ENCODE data around the gene FAM168B. TPM values are rescaled to one million over a fixed set of nuclear protein-coding genes. Genes with fewer than 3 reads are reported as not detected.

The FAM168B gene
- total RNA-seq, 4 donors from 2014 or later = 147 to 172 (median 157) TPM

GRCh38 chr2:131035112-131035825, 58.0 kb downstream of the FAM168B start:
- TF ChIP-seq POLR2A (IDR thresholded peaks at IDR 0.05) = no peak
- TF ChIP-seq, protein P1, sequence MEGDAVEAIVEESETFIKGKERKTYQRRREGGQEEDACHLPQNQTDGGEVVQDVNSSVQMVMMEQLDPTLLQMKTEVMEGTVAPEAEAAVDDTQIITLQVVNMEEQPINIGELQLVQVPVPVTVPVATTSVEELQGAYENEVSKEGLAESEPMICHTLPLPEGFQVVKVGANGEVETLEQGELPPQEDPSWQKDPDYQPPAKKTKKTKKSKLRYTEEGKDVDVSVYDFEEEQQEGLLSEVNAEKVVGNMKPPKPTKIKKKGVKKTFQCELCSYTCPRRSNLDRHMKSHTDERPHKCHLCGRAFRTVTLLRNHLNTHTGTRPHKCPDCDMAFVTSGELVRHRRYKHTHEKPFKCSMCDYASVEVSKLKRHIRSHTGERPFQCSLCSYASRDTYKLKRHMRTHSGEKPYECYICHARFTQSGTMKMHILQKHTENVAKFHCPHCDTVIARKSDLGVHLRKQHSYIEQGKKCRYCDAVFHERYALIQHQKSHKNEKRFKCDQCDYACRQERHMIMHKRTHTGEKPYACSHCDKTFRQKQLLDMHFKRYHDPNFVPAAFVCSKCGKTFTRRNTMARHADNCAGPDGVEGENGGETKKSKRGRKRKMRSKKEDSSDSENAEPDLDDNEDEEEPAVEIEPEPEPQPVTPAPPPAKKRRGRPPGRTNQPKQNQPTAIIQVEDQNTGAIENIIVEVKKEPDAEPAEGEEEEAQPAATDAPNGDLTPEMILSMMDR (IDR thresholded peaks at IDR 0.05 in 4 of 5, conservative IDR thresholded peaks at IDR 0.05 in 1 of 5) = no peak
- intact Hi-C loops (cut with DNase I; ENCODE audit: low total_unique reads) = no loop called here
- Histone ChIP-seq H3K36me3 (no peaks in the 10 kb centered on the region), H3K27me3 (no peaks in the 10 kb centered on the region), H3K4me1 (peaks cover 5 to 14% of the 10 kb centered on the region in 2 donors), H3K9me3 (no peaks in the 10 kb centered on the region), H3K27ac (peak overlapping the region in 1 of 4 donors; percentile 10), H3K4me3 (peak overlapping the region; percentile 43 to 50 (median 46))
- in situ Hi-C loops (cut with MboI; ENCODE audit: low sequenced_read_pairs in 4 of 4) = no loop called here
- DNase-seq = no peak
- ATAC-seq = peak; percentile 38 to 42

DNA sequence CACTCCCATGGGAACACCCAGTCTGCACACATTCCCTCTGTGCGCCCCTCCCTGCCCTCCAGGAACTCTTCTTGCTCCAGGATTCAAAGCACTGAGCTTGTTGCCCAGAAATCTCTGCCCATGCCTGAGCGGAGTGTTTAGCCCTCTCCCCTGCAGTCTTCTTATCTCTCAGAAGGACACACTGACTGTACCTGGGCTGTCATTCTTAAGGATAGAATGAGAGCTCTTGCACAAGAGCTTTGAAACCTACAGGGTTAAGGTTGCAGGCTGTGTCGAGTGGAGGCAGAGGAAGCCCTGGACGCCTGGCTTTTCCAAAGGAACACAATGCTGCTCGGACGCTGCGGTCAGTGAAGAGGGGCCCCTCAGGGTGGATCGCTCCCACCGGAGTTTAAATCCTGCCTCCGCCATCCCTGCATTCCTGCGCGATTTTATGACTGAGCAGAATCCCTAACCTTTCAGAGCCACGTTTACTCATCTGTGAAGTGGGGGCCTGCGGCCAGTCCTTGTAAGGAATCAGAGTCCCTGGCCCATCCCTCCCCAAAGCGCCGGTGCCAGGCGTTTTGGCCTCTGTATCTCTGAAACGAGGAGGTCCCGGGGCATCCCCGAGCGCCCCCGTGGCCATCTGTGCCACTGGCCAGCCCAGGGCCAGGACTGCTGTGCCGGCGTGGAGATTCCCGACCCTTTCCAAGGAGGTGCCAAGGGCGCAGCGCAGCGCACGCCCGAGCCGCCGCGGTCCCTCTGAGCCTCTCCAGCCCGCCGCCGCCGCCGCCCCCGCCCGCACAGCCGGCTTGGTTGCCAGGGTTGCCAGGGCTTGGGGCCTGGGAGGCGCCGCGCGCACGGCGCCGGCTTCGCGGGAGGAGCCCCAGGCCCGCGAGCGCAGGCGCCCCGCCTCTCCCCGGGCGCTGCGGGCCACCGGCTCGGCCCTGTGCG, 58.9 kb downstream of the FAM168B start:
- Histone ChIP-seq H3K4me1 (peaks cover 5 to 14% of the 10 kb centered on the region in 2 donors), H3K9me3 (no peaks in the 10 kb centered on the region), H3K36me3 (no peaks in the 10 kb centered on the region), H3K27ac (no peak overlapping the region), H3K27me3 (no peaks in the 10 kb centered on the region), H3K4me3 (peak overlapping the region; percentile 50 to 61 (median 54))
- TF ChIP-seq, protein P1 (IDR thresholded peaks at IDR 0.05 in 4 of 5, conservative IDR thresholded peaks at IDR 0.05 in 1 of 5) = no peak
- no peak for TF ChIP-seq POLR2A (IDR thresholded peaks at IDR 0.05)
- ATAC-seq = peak; percentile 42 to 49
- in situ Hi-C loops (cut with MboI; ENCODE audit: low sequenced_read_pairs in 4 of 4) = no loop called here
- intact Hi-C loops (cut with DNase I; ENCODE audit: low total_unique reads) = no loop called here
- DNase-seq = no peak

GRCh38 chr2:131033786-131034121, 59.5 kb downstream of the FAM168B start:
- in situ Hi-C loops (cut with MboI; ENCODE audit: low sequenced_read_pairs in 4 of 4) (no loop called here), intact Hi-C loops (cut with DNase I; ENCODE audit: low total_unique reads) (no loop called here)
- no peak for DNase-seq
- no peaks in the 10 kb centered on the region for H3K9me3 ChIP-seq
- H3K36me3 ChIP-seq = no peaks in the 10 kb centered on the region
- peaks cover 5 to 14% of the 10 kb centered on the region in 2 donors for H3K4me1 ChIP-seq
- no peak overlapping the region for H3K4me3 ChIP-seq
- no peak for TF ChIP-seq POLR2A (IDR thresholded peaks at IDR 0.05)
- TF ChIP-seq, protein P1 (IDR thresholded peaks at IDR 0.05 in 4 of 5, conservative IDR thresholded peaks at IDR 0.05 in 1 of 5) = no peak
- no peak overlapping the region for H3K27ac ChIP-seq
- ATAC-seq = no peak
- H3K27me3 ChIP-seq = no peaks in the 10 kb centered on the region

- TF ChIP-seq POLR2A (IDR thresholded peaks at IDR 0.05) = no peak
- TF ChIP-seq, protein P1 (IDR thresholded peaks at IDR 0.05 in 4 of 5, conservative IDR thresholded peaks at IDR 0.05 in 1 of 5) = no peak
- Histone ChIP-seq H3K27ac (no peak overlapping the region), H3K9me3 (no peaks in the 10 kb centered on the region), H3K4me3 (no peak overlapping the region), H3K4me1 (peaks cover 5 to 12% of the 10 kb centered on the region in 2 donors), H3K27me3 (no peaks in the 10 kb centered on the region), H3K36me3 (no peaks in the 10 kb centered on the region)
- DNase-seq = no peak
- ATAC-seq = no peak
- in situ Hi-C loops (cut with MboI; ENCODE audit: low sequenced_read_pairs in 4 of 4) (no loop called here), intact Hi-C loops (cut with DNase I; ENCODE audit: low total_unique reads) (no loop called here)
Observed at GRCh38 chr2:131032393-131032836, 60.8 kb downstream of the FAM168B start.

All from gastrocnemius medialis (tissue), 4 donors.